ENCODE measurements around the gene ADGRE1. TPM values are rescaled to one million over a fixed set of nuclear protein-coding genes. Genes with fewer than 3 reads are reported as not detected.

ADGRE1 gene
- total and polyA plus RNA-seq, 2 of the 4 experiments (the other 2 are of a cell fraction), result not detected

GRCh38 chr19:6983448-6983847, 96.1 kb downstream of the ADGRE1 start:
- no peak for TF ChIP-seq MAZ (IDR thresholded peaks at IDR 0.05; ENCODE audit: borderline replicate concordance, low read depth, low read length)
- no TSS peak for BruUV-seq (replicated peaks)
- no peak overlapping the region for H3K18ac ChIP-seq (ENCODE audit: low read depth, low read length)
- no peaks in the 10 kb centered on the region for H3K79me1 ChIP-seq (ENCODE audit: low read depth in 1 of 2, low read length in 2 of 2)
- no peak overlapping the region for H3K4me3 ChIP-seq (ENCODE audit: insufficient read depth, low read depth, low read length)
- no peaks in the 10 kb centered on the region for H3K27me3 ChIP-seq (ENCODE audit: control insufficient read depth, insufficient read depth, low read length)
- H4K5ac ChIP-seq (ENCODE audit: low read depth, low read length), result no peak overlapping the region
- ATAC-seq (ENCODE audit: low read depth) (no peak), DNase-seq (no peak)
- H4K20me1 ChIP-seq (ENCODE audit: insufficient read depth, low read length), result no peaks in the 10 kb centered on the region
- H3K4me2 ChIP-seq (ENCODE audit: low read depth, low read length), result no peak overlapping the region
- no peak overlapping the region for H3K27ac ChIP-seq (ENCODE audit: insufficient read depth, low read length)
- intact Hi-C loops (cut with micrococcal nuclease), result no loop called here
- H3K9ac ChIP-seq (ENCODE audit: low read depth, low read length), result no peak overlapping the region
- no peaks in the 10 kb centered on the region for H3K9me1 ChIP-seq (ENCODE audit: insufficient read depth, low read length)
- peaks cover 19% of the 10 kb centered on the region for H3K9me3 ChIP-seq (ENCODE audit: control insufficient read depth, insufficient read depth, low read length)
- H3K4ac ChIP-seq (ENCODE audit: low read depth, low read length), result no peak overlapping the region
- H3K36me3 ChIP-seq (ENCODE audit: control insufficient read depth, insufficient read depth, low read length), result no peaks in the 10 kb centered on the region
- H2BK15ac ChIP-seq (ENCODE audit: low read depth, low read length), result no peak overlapping the region
- H3K56ac ChIP-seq (ENCODE audit: extremely low read depth, insufficient read depth, low read length), result no peak overlapping the region
- H2AFZ ChIP-seq (replicated peaks; ENCODE audit: low read length, poor library complexity), result no peak overlapping the region
- no peak overlapping the region for H3K14ac ChIP-seq (replicated peaks; ENCODE audit: low read depth, low read length)
- in situ Hi-C loops (cut with MboI; ENCODE audit: low sequenced_read_pairs), result no loop called here
- ChIA-PET CTCF (no interaction called here), POLR2A (ENCODE audit: unreplicated experiment) (no interaction called here)
- H2AK9ac ChIP-seq (replicated peaks; ENCODE audit: low read depth, low read length, poor library complexity), result no peak overlapping the region
- no peak overlapping the region for H2BK120ac ChIP-seq (ENCODE audit: low read depth, low read length)
- no peak overlapping the region for H2BK20ac ChIP-seq (ENCODE audit: low read depth, low read length)
- dilution Hi-C loops (cut with HindIII; ENCODE audit: low sequenced_read_pairs, unreplicated experiment), result no loop called here
- no peaks in the 10 kb centered on the region for H3K4me1 ChIP-seq (ENCODE audit: control insufficient read depth, insufficient read depth, low read length)
- H4K8ac ChIP-seq (ENCODE audit: low read depth in 2 of 2, low read length in 2 of 2), result no peak overlapping the region
- no peak overlapping the region for H2BK5ac ChIP-seq (ENCODE audit: low read depth, low read length, poor library complexity, severe bottlenecking)
- no peak overlapping the region for H3K23ac ChIP-seq (ENCODE audit: low read depth, low read length)
- no peak overlapping the region for H4K91ac ChIP-seq (ENCODE audit: insufficient read depth, low read depth, low read length)
- no peak overlapping the region for H2AK5ac ChIP-seq (ENCODE audit: low read depth, low read length)
